HG03095 (cell line): ENCODE data around the gene CLEC9A.

Source experiments
- ATAC-seq: cut with Tn5 transposase; IDR thresholded peaks from one replicate; pipeline ENCODE4 v1.9.1; 2021; ENCODE audit warnings: moderate library complexity; ENCODE audit not compliant: unreplicated experiment

The CLEC9A gene

DNA sequence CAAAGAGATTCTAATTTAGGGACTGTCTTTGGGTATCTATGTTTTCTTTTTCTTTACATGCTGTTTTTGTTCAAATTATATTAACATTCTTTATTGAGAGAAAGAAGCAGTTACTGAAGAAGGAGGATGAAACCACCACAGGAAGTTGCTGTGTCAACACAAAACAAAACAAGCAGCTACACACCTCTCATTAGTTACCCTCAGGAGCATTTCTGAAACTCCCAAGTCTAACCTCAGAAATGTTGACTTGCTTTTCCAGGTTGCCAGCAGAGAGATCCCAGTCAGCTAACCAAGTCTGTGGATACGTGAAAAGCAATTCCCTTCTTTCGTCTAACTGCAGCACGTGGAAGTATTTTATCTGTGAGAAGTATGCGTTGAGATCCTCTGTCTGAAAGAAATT lies 34.8 kb downstream of the CLEC9A start:
- ATAC-seq: no peak

GRCh38 chr12:10067264-10067663 lies 36.8 kb downstream of the CLEC9A start:
- no peak for ATAC-seq

DNA sequence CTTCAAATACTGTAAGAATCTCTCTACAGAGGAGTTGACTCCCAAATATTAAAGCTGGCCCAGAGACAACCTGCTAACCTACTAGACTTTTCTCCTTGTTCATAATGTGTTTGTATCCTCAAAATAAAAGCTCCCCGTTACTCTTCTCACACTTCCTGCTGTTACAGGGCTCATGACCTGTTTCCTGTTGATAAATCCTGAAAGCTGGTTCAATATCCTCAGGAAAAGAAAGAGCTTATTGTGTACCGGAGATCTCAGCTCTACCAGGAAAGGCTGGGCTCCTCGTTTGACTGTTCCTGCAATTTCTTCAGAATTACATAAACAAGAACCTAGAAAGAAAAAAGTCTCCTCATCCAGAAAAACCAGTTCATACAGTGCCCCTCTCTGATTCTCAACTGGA lies 37.5 kb downstream of the CLEC9A start:
- no peak for ATAC-seq

DNA sequence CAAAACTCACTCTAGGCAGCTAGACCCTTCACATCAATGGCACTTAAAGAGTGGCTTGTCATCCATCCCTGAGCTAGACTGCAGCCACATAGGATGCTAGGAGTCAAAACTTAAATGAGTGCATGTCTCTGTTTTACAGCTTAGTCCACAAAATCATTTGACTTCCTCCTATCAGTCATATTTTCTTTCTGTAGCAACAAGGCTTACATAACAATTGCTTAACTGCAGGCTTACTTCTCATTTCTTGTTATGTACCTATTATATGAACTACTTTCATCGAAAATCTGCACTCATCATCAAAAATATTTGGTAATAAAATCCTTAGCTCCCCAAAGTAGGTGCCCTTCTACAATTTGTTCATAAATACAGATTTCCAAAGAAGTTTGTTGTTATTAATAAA lies 38.2 kb downstream of the CLEC9A start:
- no peak for ATAC-seq

GRCh38 chr12:10069099-10069498 lies 38.6 kb downstream of the CLEC9A start:
- no peak for ATAC-seq

- ATAC-seq: no peak
Measured at GRCh38 chr12:10069976-10070375, 39.5 kb downstream of the CLEC9A start.

- no peak for ATAC-seq
Measured at GRCh38 chr12:10070380-10070779, 39.9 kb downstream of the CLEC9A start.

- ATAC-seq: no peak
Measured at GRCh38 chr12:10072131-10072530, 41.6 kb downstream of the CLEC9A start.

GRCh38 chr12:10073261-10073660 lies 42.8 kb downstream of the CLEC9A start:
- no peak for ATAC-seq

- no peak for ATAC-seq
Measured at GRCh38 chr12:10075451-10075850, 45.0 kb downstream of the CLEC9A start.

GRCh38 chr12:10082117-10082874 lies 51.8 kb downstream of the CLEC9A start:
- ATAC-seq: no peak

DNA sequence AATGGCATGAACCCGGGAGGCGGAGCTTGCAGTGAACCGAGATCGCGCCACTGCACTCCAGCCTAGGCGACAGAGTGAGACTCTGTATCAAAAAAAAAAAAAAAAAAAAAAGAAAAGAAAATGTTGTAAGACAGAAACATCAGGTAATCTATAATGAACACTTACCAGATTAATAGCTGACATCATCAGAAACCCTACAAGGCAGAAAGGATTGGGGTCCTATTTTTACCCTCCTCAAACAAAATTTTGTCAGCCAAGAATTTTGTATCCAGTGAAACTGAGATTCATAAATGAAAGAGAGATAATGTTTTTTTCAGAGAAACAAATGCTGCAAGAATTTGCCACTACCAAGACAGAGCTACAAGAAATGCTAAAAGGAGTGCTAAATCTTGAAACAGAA lies 54.3 kb downstream of the CLEC9A start:
- no peak for ATAC-seq

- ATAC-seq: no peak
Measured at GRCh38 chr12:10086387-10086786, 55.9 kb downstream of the CLEC9A start.

DNA sequence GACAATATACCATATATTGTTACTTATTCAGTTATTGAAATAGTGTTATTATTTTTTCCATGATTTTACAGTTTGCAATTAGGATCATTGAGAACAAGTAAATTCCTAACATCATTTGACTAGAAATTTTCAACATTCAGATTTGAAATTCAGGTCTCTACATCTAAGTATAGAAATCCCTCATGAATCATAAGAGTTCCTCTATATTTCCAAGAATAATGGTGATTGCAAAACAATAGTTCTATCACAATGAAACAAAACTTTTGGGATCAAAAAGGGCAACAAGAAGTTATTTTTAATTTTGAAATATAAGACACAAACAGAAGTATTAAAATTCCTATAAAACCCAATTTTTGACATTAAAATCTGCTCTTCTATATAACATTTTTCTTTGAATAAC lies 57.5 kb downstream of the CLEC9A start:
- ATAC-seq: no peak

DNA sequence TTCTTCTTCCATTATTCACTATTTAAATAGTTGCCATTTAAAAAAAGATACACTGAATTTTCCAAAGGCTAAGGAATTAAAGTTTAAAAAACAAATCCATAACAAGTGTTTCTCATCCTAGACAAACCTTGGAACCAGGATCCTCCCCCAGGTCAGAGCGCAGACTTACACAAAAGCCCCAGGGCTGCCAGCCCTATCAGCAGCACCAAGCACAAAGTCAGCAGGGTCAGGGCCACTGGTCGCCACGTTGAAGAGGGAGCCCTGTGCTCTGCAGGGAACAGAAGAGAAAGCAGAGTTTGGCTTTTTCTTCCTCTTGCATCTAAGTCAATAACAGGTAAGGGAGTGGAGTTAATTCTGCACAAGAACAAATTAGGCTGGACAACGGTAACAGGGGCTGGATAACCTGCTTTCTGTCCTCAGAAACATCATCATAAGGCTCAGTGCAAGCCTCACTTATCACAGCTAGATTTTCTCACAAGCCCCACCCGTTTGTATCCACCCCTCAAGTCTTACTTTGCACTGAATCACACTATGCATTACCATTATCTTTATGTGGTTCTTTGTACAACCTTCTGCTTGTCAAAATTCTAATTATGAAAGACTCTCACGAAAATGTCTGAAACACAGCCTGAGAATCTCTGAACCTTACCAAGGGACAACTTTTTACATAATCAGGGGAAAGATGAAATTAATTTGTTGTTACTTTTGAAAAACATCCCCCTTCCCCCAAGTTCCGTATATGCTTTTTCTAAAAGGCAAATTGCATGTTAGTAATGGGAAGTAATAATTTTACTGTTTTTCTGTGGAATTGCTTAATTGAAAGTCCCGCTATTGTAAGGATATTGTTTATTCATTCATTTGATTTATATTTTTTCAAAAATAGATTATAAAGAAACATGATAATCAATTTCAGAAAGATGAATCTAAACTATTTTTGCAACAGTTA lies 58.7 kb downstream of the CLEC9A start:
- no peak for ATAC-seq

- no peak for ATAC-seq
Measured at GRCh38 chr12:10094646-10095395, 64.3 kb downstream of the CLEC9A start.

- no peak for ATAC-seq
Measured at GRCh38 chr12:10095971-10096370, 65.5 kb downstream of the CLEC9A start.

- ATAC-seq: no peak
Measured at GRCh38 chr12:10097521-10097920, 67.0 kb downstream of the CLEC9A start.

- no peak for ATAC-seq
Measured at GRCh38 chr12:10098791-10099190, 68.3 kb downstream of the CLEC9A start, which contains the start of gene CLEC1A. TSS of gene CLEC1A (minus strand) at chr12:10098985. CDS start at chr12:10098922, 63 bp downstream.

GRCh38 chr12:10101042-10101579 lies 70.6 kb downstream of the CLEC9A start:
- ATAC-seq: no peak

DNA sequence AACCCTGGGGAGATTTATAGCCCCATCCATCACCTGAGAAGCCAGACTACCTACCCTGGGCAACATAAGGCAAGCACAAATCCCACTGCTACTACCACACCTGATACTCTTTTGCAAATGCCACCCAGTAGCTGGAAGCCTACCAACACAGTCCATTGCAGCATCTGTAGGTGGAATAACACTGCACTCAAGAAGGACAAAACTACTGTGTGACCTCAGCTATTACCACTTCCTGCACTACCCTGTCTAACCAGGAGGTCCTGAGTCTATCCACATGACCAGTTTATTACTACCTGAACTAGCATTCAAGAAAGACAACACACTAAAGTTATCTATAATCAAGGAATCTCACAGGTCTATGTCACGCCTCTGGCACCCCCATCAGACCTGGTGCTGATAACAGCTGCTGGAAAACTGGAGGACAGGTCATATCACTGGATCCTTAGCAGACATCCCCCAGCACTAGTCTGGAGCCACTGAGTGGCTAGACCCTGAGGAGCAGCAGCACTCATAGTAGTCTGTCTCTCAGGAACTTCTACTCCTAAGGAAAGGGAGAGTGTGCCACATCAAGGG lies 71.3 kb downstream of the CLEC9A start:
- no peak for ATAC-seq
